NCI-H2227 treated with DMSO at 0.1 percent for 48 hours (cell line): ENCODE data around the gene CEACAM1.
"Not testable (repeated sequence)": the region's sequence is repeated elsewhere in the genome, so short reads cannot be mapped to it uniquely, and the experiment has no call there.

Experiments used
- DNase-seq: peaks from one replicate; lab custom pipeline; 2025; lab: John Stamatoyannopoulos, UW

CEACAM1 gene

GRCh38 chr19:42512130-42512636 lies 16.1 kb downstream of the CEACAM1 start:
- no peak for DNase-seq

- no peak for DNase-seq
Observed at GRCh38 chr19:42511340-42511739, 16.9 kb downstream of the CEACAM1 start.

GRCh38 chr19:42508892-42509444 lies 19.3 kb downstream of the CEACAM1 start:
- DNase-seq = no peak

GRCh38 chr19:42505066-42505465 lies 23.2 kb downstream of the CEACAM1 start:
- DNase-seq = no peak

GRCh38 chr19:42501733-42502132 lies 26.5 kb downstream of the CEACAM1 start:
- no peak for DNase-seq

GRCh38 chr19:42501243-42501642 lies 27.0 kb downstream of the CEACAM1 start:
- not testable (repeated sequence) for DNase-seq

GRCh38 chr19:42498169-42498757 lies 30.0 kb downstream of the CEACAM1 start:
- no peak for DNase-seq

- no peak for DNase-seq
Observed at GRCh38 chr19:42497492-42498168, 30.7 kb downstream of the CEACAM1 start.

- no peak for DNase-seq
Observed at GRCh38 chr19:42496460-42497133, 31.7 kb downstream of the CEACAM1 start.

- no peak for DNase-seq
Observed at GRCh38 chr19:42495663-42496062, 32.6 kb downstream of the CEACAM1 start.

- no peak for DNase-seq
Observed at GRCh38 chr19:42494321-42494720, 34.0 kb downstream of the CEACAM1 start.

GRCh38 chr19:42488783-42489521 lies 39.3 kb downstream of the CEACAM1 start:
- DNase-seq = no peak

GRCh38 chr19:42487798-42488178 lies 40.5 kb downstream of the CEACAM1 start:
- DNase-seq = no peak

GRCh38 chr19:42487032-42487797 lies 41.1 kb downstream of the CEACAM1 start:
- DNase-seq = no peak

- DNase-seq = not testable (repeated sequence)
Observed at GRCh38 chr19:42485036-42485435, 43.2 kb downstream of the CEACAM1 start.

GRCh38 chr19:42480335-42481095 lies 47.8 kb downstream of the CEACAM1 start:
- no peak for DNase-seq

- no peak for DNase-seq
Observed at GRCh38 chr19:42479736-42480135, 48.5 kb downstream of the CEACAM1 start.

GRCh38 chr19:42478765-42479311 lies 49.4 kb downstream of the CEACAM1 start:
- no peak for DNase-seq

GRCh38 chr19:42477933-42478332 lies 50.3 kb downstream of the CEACAM1 start:
- no peak for DNase-seq

GRCh38 chr19:42477117-42477516 lies 51.2 kb downstream of the CEACAM1 start:
- no peak for DNase-seq
